Peyer's patch (tissue), 4 donors: Measurements from ENCODE around the gene GDPD2.

ENCODE experiments used
- POLR2A ChIP-seq, 2 donors: fragments of 450-650 bp; IDR thresholded peaks; one replicate each; pipeline ENCODE4 v1.5.1; 2017; ENCODE audit warnings: antibody characterized with exemption in 2 of 2, mild to moderate bottlenecking in 2 of 2, moderate library complexity in 2 of 2
- TF ChIP-seq, protein P1 (sequence below), 6 experiments: fragments of 450-650 bp in 4 of 6; fragments of 200-600 bp in 2 of 6; sonication (generic) in 1 of 6; IDR thresholded peaks; one replicate each; pipeline ENCODE4 v1.5.1; 2017 to 2019; ENCODE audit warnings: antibody characterized with exemption in 6 of 6, mild to moderate bottlenecking in 3 of 6, moderate library complexity in 1 of 6

DNA sequence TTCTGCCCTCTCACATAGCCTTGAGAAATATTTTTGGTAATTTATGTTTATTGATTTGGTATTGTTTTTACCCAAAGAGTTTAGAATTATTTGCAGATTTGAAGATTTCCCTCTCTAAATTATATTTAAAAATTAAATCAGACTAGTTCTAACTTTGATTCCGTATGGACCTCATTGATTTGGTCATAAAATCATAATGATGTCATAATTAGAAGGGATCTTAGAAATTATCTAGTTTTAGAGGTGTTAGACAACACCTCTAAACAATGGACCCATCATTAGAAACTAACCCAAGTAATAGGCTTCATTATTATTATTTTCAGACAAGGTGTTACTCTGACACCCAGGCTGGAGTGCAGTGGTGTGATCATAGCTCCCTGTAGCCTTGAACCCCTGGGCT, 45.6 kb downstream of the GDPD2 start:
- TF ChIP-seq, protein P1, sequence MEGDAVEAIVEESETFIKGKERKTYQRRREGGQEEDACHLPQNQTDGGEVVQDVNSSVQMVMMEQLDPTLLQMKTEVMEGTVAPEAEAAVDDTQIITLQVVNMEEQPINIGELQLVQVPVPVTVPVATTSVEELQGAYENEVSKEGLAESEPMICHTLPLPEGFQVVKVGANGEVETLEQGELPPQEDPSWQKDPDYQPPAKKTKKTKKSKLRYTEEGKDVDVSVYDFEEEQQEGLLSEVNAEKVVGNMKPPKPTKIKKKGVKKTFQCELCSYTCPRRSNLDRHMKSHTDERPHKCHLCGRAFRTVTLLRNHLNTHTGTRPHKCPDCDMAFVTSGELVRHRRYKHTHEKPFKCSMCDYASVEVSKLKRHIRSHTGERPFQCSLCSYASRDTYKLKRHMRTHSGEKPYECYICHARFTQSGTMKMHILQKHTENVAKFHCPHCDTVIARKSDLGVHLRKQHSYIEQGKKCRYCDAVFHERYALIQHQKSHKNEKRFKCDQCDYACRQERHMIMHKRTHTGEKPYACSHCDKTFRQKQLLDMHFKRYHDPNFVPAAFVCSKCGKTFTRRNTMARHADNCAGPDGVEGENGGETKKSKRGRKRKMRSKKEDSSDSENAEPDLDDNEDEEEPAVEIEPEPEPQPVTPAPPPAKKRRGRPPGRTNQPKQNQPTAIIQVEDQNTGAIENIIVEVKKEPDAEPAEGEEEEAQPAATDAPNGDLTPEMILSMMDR (IDR thresholded peaks at IDR 0.05) = no peak
- no peak for TF ChIP-seq POLR2A (IDR thresholded peaks at IDR 0.05)
